PC-9 (cell line): ENCODE measurements around the gene STUM. TPM values are rescaled to one million over a fixed set of nuclear protein-coding genes. Genes with fewer than 3 reads are reported as not detected.

Experiments used
- BruUV-seq: library from RNA; stranded (reverse); fragments of 400-500 nt; replicated peaks from 2 replicates; lab custom pipeline; 2021; lab: Mats Ljungman, UMichigan
- CTCF ChIA-PET: fragments of 300-600 bp; sonication (Branson Sonifier 250); formaldehyde crosslinking; loops from one replicate; lab custom pipeline; 2022; ENCODE audit warnings: antibody characterized with exemption; lab: Charles Lee
- POLR2A ChIA-PET: fragments of 300-600 bp; sonication (Branson Sonifier 250); formaldehyde crosslinking; loops from one replicate; lab custom pipeline; 2022; ENCODE audit warnings: antibody characterized with exemption; ENCODE audit not compliant: unreplicated experiment; lab: Charles Lee
- DNase-seq, 2 experiments: peaks; one replicate each; pipeline versions ENCODE4 v3.0.0 to v3.0.0-alpha.2; 2015 to 2022; ENCODE audit warnings: mixed read lengths in 1 of 2
- H2AFZ ChIP-seq: fragments of 200-600 bp; sonication (generic); 2 replicates; pipeline ENCODE4 v1.8.1; 2017; ENCODE audit warnings: antibody characterized with exemption
- H3F3A ChIP-seq: fragments of 200-600 bp; sonication (generic); 2 replicates; pipeline ENCODE4 v1.8.1; 2017; ENCODE audit warnings: antibody characterized with exemption, mild to moderate bottlenecking, low read depth; ENCODE audit not compliant: insufficient read depth
- H3K27ac ChIP-seq: fragments of 200-600 bp; sonication (generic); 2 replicates; pipeline ENCODE4 v1.6.1; 2016; ENCODE audit warnings: mixed run types
- H3K27me3 ChIP-seq: fragments of 200-600 bp; sonication (generic); 2 replicates; pipeline ENCODE4 v1.6.1; 2016; ENCODE audit warnings: low read depth, mixed run types; ENCODE audit not compliant: insufficient read depth
- H3K36me3 ChIP-seq: fragments of 200-600 bp; sonication (generic); 2 replicates; pipeline ENCODE4 v1.6.1; 2016; ENCODE audit warnings: low read depth, mixed run types
- H3K4me1 ChIP-seq: fragments of 200-600 bp; sonication (generic); replicated peaks from 2 replicates; pipeline ENCODE4 v1.6.1; 2016; ENCODE audit warnings: mixed run types; ENCODE audit not compliant: insufficient read depth
- H3K4me2 ChIP-seq: fragments of 200-600 bp; sonication (generic); 2 replicates; pipeline ENCODE4 v1.6.1; 2017; ENCODE audit warnings: mixed run types
- H3K4me3 ChIP-seq: fragments of 200-600 bp; sonication (generic); 2 replicates; pipeline ENCODE4 v1.6.1; 2016; ENCODE audit warnings: mixed run types
- H3K79me2 ChIP-seq: fragments of 200-600 bp; sonication (generic); 2 replicates; pipeline ENCODE4 v1.6.1; 2017; ENCODE audit warnings: low read depth, mixed run types
- H3K9me2 ChIP-seq: fragments of 200-600 bp; sonication (generic); 2 replicates; pipeline ENCODE4 v1.8.1; 2017; ENCODE audit warnings: mild to moderate bottlenecking; ENCODE audit not compliant: insufficient read depth
- H3K9me3 ChIP-seq: fragments of 200-600 bp; sonication (generic); 2 replicates; pipeline ENCODE4 v1.8.1; 2016; ENCODE audit warnings: low read depth; ENCODE audit not compliant: insufficient read depth
- H4K20me1 ChIP-seq: fragments of 200-600 bp; sonication (generic); 2 replicates; pipeline ENCODE4 v1.8.1; 2017; ENCODE audit not compliant: insufficient read depth
- EZH2 ChIP-seq: fragments of 200-600 bp; sonication (generic); IDR thresholded peaks from 2 replicates; pipeline ENCODE4 v1.8.0; 2017; ENCODE audit warnings: antibody characterized with exemption, low read depth
- intact Hi-C: fragments of 100-400 bp; cut with micrococcal nuclease; formaldehyde crosslinking; loops from one replicate; pipeline ENCODE4 v1.10.0; 2022; ENCODE audit not compliant: unreplicated experiment
- total RNA-seq: library from RNA; stranded (reverse); gene quantifications from 2 replicates; pipeline ENCODE4 v1.2.3, GENCODE V29; 2021
- TF ChIP-seq, protein P1 (sequence below): fragments of 200-600 bp; sonication (generic); conservative IDR thresholded peaks from 2 replicates; pipeline ENCODE4 v1.6.1; 2017; ENCODE audit warnings: mixed run types, antibody characterized with exemption, mild to moderate bottlenecking, moderate library complexity

The STUM gene
- total RNA-seq, 1 experiment from 2014 or later = not detected

- Histone ChIP-seq H3K4me3 (no peak overlapping the region), H3F3A (no peaks in the 10 kb centered on the region), H3K27me3 (peaks cover 7% of the 10 kb centered on the region; the same call in 1 of the 2 replicates), H3K9me3 (no peaks in the 10 kb centered on the region), H4K20me1 (no peaks in the 10 kb centered on the region), H3K79me2 (no peaks in the 10 kb centered on the region), H3K9me2 (no peaks in the 10 kb centered on the region), H3K36me3 (no peaks in the 10 kb centered on the region), H3K27ac (no peak overlapping the region), H3K4me1 (no peaks in the 10 kb centered on the region), H3K4me2 (no peak overlapping the region), H2AFZ (no peak overlapping the region)
- ChIA-PET CTCF (interaction anchor here (0.6 kb wide), 1 partner anchor 509 kb away, joined by 3 read pairs; no protein-coding TSS in a partner anchor), POLR2A (interaction anchor here (0.6 kb wide), 1 partner anchor 509 kb away, joined by 6 read pairs; no protein-coding TSS in a partner anchor)
- no TSS peak for BruUV-seq
- intact Hi-C loops = loop anchor here (1.0 to 5.0 kb wide), 4 partner anchors 80 to 890 kb away; no protein-coding TSS in a partner anchor
- no peak for DNase-seq
- TF ChIP-seq, protein P1, sequence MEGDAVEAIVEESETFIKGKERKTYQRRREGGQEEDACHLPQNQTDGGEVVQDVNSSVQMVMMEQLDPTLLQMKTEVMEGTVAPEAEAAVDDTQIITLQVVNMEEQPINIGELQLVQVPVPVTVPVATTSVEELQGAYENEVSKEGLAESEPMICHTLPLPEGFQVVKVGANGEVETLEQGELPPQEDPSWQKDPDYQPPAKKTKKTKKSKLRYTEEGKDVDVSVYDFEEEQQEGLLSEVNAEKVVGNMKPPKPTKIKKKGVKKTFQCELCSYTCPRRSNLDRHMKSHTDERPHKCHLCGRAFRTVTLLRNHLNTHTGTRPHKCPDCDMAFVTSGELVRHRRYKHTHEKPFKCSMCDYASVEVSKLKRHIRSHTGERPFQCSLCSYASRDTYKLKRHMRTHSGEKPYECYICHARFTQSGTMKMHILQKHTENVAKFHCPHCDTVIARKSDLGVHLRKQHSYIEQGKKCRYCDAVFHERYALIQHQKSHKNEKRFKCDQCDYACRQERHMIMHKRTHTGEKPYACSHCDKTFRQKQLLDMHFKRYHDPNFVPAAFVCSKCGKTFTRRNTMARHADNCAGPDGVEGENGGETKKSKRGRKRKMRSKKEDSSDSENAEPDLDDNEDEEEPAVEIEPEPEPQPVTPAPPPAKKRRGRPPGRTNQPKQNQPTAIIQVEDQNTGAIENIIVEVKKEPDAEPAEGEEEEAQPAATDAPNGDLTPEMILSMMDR = no peak
- no peak for TF ChIP-seq EZH2
These were observed 1.6 kb upstream of the STUM start for GRCh38 chr1:226546926-226547325.

DNA sequence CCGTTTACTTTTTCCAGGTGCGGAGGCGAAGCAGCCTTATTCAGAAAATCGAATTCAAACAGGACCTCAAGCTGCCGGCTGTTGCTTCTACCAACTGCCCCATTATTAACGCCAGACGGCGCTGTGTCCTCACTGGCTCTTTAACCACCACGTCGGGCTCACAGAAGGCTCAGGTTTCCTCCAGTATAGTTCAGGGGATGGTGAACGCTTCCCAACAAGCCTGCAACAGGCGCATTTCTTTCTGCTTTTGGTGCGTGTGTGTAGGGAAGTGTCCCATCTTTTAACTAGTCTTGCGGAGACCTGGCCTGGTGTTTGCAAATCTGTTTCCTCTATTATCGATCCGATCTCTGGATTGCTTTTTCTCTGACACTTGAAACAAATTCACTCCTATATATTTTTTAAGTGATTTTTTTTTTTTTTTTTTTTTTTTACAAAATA lies 791 bp upstream of the STUM start:
- Histone ChIP-seq H3K4me3 (no peak overlapping the region), H3K9me2 (no peaks in the 10 kb centered on the region), H3K27me3 (peaks cover 8% of the 10 kb centered on the region; the same call in 1 of the 2 replicates), H3K9me3 (no peaks in the 10 kb centered on the region), H3K4me1 (no peaks in the 10 kb centered on the region), H3K36me3 (no peaks in the 10 kb centered on the region), H2AFZ (no peak overlapping the region), H3F3A (no peaks in the 10 kb centered on the region), H3K27ac (no peak overlapping the region), H3K79me2 (no peaks in the 10 kb centered on the region), H3K4me2 (peak overlapping the region; percentile 37; the same call in 1 of the 2 replicates), H4K20me1 (no peaks in the 10 kb centered on the region)
- TF ChIP-seq EZH2 = no peak
- TF ChIP-seq, protein P1 = peak; percentile 85
- intact Hi-C loops = loop anchor here (1.0 to 5.0 kb wide), 4 partner anchors 80 to 890 kb away; no protein-coding TSS in a partner anchor
- peak; percentile 67 to 82 for DNase-seq
- no TSS peak for BruUV-seq
- ChIA-PET CTCF (interaction anchor here (0.6 to 0.7 kb wide), 5 partner anchors 84 to 1076 kb away, joined by 3 to 9 read pairs (median 5); no protein-coding TSS in a partner anchor), POLR2A (interaction anchor here (0.6 kb wide), 1 partner anchor 521 kb away, joined by 13 read pairs; no protein-coding TSS in a partner anchor)

DNA sequence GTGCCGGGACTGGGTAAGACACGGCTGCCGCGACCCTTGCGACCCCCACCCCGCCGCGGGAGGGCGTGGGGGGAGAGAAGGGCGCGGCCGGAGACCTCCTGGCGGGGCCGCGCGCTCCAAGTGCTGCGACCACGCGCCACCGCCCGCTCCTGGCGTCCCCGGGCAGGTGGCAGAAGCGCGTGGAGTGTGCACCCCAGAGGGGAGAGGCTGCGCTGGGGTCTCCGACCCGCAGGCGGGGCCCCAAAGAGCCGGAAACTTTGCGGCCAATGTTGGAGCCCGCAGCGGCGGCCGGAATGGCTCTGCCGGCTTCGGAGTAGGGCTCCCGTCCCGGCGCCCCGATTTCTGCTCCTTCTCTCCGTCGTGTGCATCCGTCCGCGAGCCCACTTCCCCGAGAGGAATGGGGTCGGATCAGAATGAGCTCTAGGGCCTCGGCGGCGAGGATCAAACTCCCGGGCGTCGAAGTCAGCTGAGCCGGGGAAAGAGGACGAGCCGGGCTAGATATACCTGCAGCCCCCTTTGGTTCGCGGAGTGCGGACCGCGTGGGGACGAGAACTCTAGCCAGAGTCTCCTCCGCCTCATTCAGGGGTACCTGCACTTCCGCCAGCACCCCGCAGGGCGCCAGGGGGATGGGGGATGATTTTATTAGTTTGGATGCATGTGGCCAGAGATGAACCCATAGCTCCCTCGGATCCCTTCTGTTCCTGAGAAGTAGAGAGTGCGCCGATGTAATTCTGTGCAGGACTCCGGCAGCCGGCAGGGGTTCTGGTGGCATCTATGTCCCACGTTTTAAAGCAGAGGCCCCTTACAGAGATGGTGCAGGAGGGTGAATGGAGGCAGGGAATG lies 751 bp downstream of the STUM start:
- peaks cover 23% of the 10 kb centered on the region for H3K27me3 ChIP-seq
- peak overlapping the region; percentile 40; the same call in 1 of the 2 replicates for H3K4me2 ChIP-seq
- H3F3A ChIP-seq = no peaks in the 10 kb centered on the region
- no peak overlapping the region for H3K27ac ChIP-seq
- H3K9me3 ChIP-seq = no peaks in the 10 kb centered on the region
- BruUV-seq = no TSS peak
- H3K36me3 ChIP-seq = no peaks in the 10 kb centered on the region
- no peaks in the 10 kb centered on the region for H4K20me1 ChIP-seq
- TF ChIP-seq EZH2 = no peak
- TF ChIP-seq, protein P1 = no peak
- POLR2A ChIA-PET = no interaction called here
- intact Hi-C loops = loop anchor here (5.0 kb wide), 2 partner anchors 78 to 422 kb away; no protein-coding TSS in a partner anchor
- DNase-seq = no peak
- no peak overlapping the region for H3K4me3 ChIP-seq
- no peaks in the 10 kb centered on the region for H3K4me1 ChIP-seq
- CTCF ChIA-PET = no interaction called here
- H2AFZ ChIP-seq = no peak overlapping the region
- no peaks in the 10 kb centered on the region for H3K79me2 ChIP-seq
- no peaks in the 10 kb centered on the region for H3K9me2 ChIP-seq
